Esophagus muscularis mucosa (tissue), 4 donors: ENCODE measurements around the gene CCDC87. TPM values are rescaled to one million over a fixed set of nuclear protein-coding genes. Genes with fewer than 3 reads are reported as not detected.
"Not testable (repeated sequence)": the region's sequence is repeated elsewhere in the genome, so short reads cannot be mapped to it uniquely, and the experiment has no call there.

Experiments used
- DNase-seq: peaks from one replicate; pipeline ENCODE4 v3.0.0-alpha.2; 2017; ENCODE audit errors: extremely low spot score
- H3K27ac ChIP-seq, 4 donors: fragments of 200-600 bp; sonication (generic); replicated peaks in 1 of 4; 1 replicate in 3 of 4; 2 replicates in 1 of 4; pipeline ENCODE4 v1.5.1; 2016 to 2019; ENCODE audit warnings: mild to moderate bottlenecking in 1 of 4
- H3K27me3 ChIP-seq, 4 donors: fragments of 200-600 bp; sonication (generic); one replicate each; pipeline versions ENCODE4 v1.5.1 to v1.6.0; 2016 to 2019
- H3K36me3 ChIP-seq, 4 donors: fragments of 200-600 bp; sonication (generic); one replicate each; pipeline ENCODE4 v1.5.1; 2016 to 2019
- H3K4me1 ChIP-seq, 4 donors: fragments of 200-600 bp; sonication (generic); one replicate each; pipeline ENCODE4 v1.5.1; 2016 to 2019
- H3K4me3 ChIP-seq, 4 donors: fragments of 200-600 bp; sonication (generic); 1 replicate in 2 of 4; 2 replicates in 2 of 4; pipeline ENCODE4 v1.5.1; 2016 to 2019; ENCODE audit warnings: mild to moderate bottlenecking in 4 of 4, moderate library complexity in 1 of 4
- H3K9me3 ChIP-seq, 4 donors: fragments of 200-600 bp; sonication (generic); 1 replicate in 3 of 4; 2 replicates in 1 of 4; pipeline ENCODE4 v1.5.1; 2016 to 2019
- CTCF ChIP-seq, 3 experiments: fragments of 200-600 bp in 2 of 3; fragments of 450-650 bp in 1 of 3; sonication (generic) in 2 of 3; IDR thresholded peaks; one replicate each; pipeline ENCODE4 v1.5.1; 2017 to 2019; ENCODE audit warnings: antibody characterized with exemption in 3 of 3, mild to moderate bottlenecking in 2 of 3, moderate library complexity in 1 of 3
- EP300 ChIP-seq: sonication (generic); formaldehyde crosslinking; IDR thresholded peaks from one replicate; pipeline ENCODE4 v1.6.1; 2017; ENCODE audit warnings: antibody characterized with exemption
- POLR2A ChIP-seq: fragments of 450-650 bp; IDR thresholded peaks from one replicate; pipeline ENCODE4 v1.6.1; 2017; ENCODE audit warnings: antibody characterized with exemption, moderate library complexity, mild to moderate bottlenecking, low read depth
- POLR2AphosphoS5 ChIP-seq, 2 donors: sonication (generic); formaldehyde crosslinking; IDR thresholded peaks; one replicate each; pipeline ENCODE4 v1.6.1; 2017; ENCODE audit warnings: antibody characterized with exemption in 2 of 2
- WGBS: methylation state at CpG from one replicate; pipeline ENCODE4 v1.1.5; 2018; 5-methylcytosine and 5-hydroxymethylcytosine counted together
- intact Hi-C: fragments of 100-400 bp; cut with DNase I; formaldehyde crosslinking; loops from one replicate; pipeline ENCODE4 v1.15.1; 2023
- total RNA-seq, 4 donors: library from RNA; depleted of rRNA; stranded (reverse); fragments of >200 nt; gene quantifications; one replicate each; pipeline versions ENCODE4 v1.1.0 to v1.2.1, GENCODE V29; 2016

CCDC87 gene, protein sequence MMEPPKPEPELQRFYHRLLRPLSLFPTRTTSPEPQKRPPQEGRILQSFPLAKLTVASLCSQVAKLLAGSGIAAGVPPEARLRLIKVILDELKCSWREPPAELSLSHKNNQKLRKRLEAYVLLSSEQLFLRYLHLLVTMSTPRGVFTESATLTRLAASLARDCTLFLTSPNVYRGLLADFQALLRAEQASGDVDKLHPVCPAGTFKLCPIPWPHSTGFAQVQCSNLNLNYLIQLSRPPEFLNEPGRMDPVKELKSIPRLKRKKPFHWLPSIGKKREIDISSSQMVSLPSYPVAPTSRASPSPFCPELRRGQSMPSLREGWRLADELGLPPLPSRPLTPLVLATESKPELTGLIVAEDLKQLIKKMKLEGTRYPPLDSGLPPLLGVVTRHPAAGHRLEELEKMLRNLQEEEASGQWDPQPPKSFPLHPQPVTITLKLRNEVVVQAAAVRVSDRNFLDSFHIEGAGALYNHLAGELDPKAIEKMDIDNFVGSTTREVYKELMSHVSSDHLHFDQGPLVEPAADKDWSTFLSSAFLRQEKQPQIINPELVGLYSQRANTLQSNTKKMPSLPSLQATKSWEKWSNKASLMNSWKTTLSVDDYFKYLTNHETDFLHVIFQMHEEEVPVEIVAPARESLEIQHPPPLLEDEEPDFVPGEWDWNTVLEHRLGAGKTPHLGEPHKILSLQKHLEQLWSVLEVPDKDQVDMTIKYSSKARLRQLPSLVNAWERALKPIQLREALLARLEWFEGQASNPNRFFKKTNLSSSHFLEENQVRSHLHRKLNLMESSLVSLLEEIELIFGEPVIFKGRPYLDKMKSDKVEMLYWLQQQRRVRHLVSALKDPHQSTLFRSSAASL
- under 1 TPM; 0.17 to 0.83 (median 0.46) TPM for total RNA-seq

DNA sequence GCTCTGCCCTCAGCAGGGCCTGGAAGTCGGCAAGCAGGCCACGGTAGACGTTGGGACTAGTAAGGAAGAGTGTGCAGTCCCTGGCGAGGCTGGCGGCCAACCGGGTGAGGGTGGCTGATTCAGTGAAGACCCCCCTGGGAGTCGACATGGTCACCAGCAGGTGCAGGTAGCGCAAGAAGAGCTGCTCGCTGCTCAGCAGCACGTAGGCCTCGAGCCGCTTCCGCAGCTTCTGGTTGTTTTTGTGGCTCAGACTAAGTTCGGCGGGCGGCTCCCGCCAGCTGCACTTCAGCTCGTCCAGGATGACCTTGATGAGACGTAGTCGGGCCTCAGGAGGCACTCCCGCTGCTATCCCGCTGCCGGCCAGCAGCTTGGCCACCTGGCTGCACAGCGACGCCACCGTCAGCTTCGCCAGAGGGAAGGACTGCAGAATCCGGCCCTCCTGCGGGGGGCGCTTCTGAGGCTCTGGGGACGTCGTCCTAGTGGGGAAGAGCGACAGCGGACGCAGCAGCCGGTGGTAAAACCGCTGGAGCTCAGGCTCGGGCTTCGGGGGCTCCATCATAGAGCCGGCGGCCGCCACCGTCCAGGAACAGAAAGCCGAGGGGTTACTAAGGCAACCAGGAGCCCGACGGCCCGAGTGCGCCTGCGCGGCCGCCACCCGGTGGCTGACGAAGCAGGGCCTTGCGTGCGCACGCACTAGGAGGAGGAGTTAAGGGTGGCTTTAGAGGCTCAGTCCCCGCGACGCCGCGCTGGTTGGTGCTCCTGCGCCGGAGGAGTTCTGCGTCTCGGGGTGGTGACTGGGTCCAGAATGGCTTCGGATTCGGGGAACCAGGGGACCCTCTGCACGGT, at the start of gene CCDC87, which contains the start of gene CCS:
CCDC87 (minus strand) TSS at position 607 of the 846 bp plus-strand sequence; CDS start at position 559, 48 bp downstream.
CCS (plus strand) TSS at position 729 of the 846 bp plus-strand sequence; CDS start at position 806, 77 bp downstream.
- intact Hi-C loops = loop anchor here (5.0 kb wide), 1 partner anchor 85 kb away; the partner anchor contains the start of gene RBM4B
- no peaks in the 10 kb centered on the region for H3K9me3 ChIP-seq
- peaks cover 26 to 52% (median 39%) of the 10 kb centered on the region in 4 donors for H3K4me1 ChIP-seq
- H3K4me3 ChIP-seq = peak within 1 kb of the TSS; percentile 60 to 78 (median 68)
- H3K27me3 ChIP-seq = no peaks in the 10 kb centered on the region
- peak; percentile 99 for DNase-seq
- 23% methylated on average over 28 of the region's 68 CpGs for WGBS
- TF ChIP-seq POLR2A (peak; percentile 74), CTCF (IDR thresholded peaks at IDR 0.05) (peak; percentile 70 to 77 (median 74)), EP300 (no peak), POLR2AphosphoS5 (IDR thresholded peaks at IDR 0.05) (peak; percentile 97 to 99)
- H3K36me3 ChIP-seq = no peaks in the 10 kb centered on the region
- peak within 1 kb of the TSS; percentile 78 to 86 (median 80) for H3K27ac ChIP-seq

- intact Hi-C loops = no loop called here
- H3K36me3 ChIP-seq = peaks cover 21 to 74% (median 47%) of the 10 kb centered on the region in 4 donors
- TF ChIP-seq EP300 (no peak), POLR2AphosphoS5 (IDR thresholded peaks at IDR 0.05) (no peak), CTCF (IDR thresholded peaks at IDR 0.05) (no peak), POLR2A (no peak)
- DNase-seq = no peak
- no peaks in the 10 kb centered on the region for H3K9me3 ChIP-seq
- peak overlapping the region; percentile 9 to 93 (median 64) for H3K27ac ChIP-seq
- WGBS = 15% methylated on average over 3 of the region's 3 CpGs
- peaks cover 85 to 90% (median 89%) of the 10 kb centered on the region in 4 donors for H3K4me1 ChIP-seq
- H3K27me3 ChIP-seq = no peaks in the 10 kb centered on the region
- peak overlapping the region; percentile 68 to 88 (median 80) for H3K4me3 ChIP-seq
Observed at GRCh38 chr11:66641834-66642233, 49.0 kb upstream of the CCDC87 start.

DNA sequence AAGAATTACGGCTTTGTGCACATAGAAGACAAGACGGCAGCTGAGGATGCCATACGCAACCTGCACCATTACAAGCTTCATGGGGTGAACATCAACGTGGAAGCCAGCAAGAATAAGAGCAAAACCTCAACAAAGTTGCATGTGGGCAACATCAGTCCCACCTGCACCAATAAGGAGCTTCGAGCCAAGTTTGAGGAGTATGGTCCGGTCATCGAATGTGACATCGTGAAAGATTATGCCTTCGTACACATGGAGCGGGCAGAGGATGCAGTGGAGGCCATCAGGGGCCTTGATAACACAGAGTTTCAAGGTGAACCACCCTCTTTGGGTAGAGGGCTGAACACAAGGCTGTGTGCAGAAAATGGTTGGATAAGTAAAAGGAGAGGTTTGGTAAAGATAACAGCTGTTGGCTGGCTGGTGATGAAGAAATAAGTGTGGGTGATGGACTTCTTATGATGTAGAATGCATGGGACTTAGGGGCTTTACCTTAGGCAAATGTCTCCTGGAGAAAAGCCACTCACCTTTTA, 47.0 kb upstream of the CCDC87 start:
- H3K4me1 ChIP-seq = peaks cover 69 to 84% (median 77%) of the 10 kb centered on the region in 4 donors
- H3K4me3 ChIP-seq = peak overlapping the region; percentile 68 to 88 (median 80)
- H3K27ac ChIP-seq = peak overlapping the region; percentile 89 to 93 (median 90)
- peaks cover 16 to 55% (median 34%) of the 10 kb centered on the region in 4 donors for H3K36me3 ChIP-seq
- H3K27me3 ChIP-seq, intact Hi-C loops, DNase-seq, H3K9me3 ChIP-seq: not testable (repeated sequence)
- 58% methylated on average over 10 of the region's 10 CpGs for WGBS

DNA sequence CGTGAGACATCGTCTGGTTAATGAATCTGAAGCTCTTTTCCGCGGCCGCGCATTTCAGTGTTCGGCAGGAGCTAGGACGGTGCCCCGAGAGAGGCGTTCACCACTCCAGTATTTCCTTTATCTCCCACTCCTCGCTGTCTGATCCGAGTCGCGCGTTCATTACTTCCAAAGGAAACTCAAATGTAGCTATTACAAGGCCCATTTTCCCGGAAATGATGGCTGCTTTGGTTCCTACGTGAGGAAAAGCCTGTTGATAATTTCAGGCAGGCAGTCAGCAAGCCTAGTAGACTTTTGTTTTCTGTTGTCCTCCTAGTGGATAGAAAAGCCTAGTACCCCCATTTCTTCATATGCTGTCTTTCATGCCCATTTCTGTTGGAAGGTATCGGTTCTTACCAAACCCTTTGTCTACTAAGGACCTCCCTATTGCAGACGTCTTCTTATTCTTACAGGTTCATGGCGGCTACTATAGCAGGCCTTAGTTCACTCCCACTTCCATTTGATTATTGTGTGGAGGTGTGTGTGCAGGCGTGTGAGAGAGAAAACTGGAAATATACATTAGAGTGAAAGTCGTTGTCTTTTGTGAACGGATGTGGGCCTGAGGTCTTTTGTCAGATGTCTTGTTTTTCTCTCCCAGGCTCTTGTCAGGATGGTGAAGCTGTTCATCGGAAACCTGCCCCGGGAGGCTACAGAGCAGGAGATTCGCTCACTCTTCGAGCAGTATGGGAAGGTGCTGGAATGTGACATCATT, 46.4 kb upstream of the CCDC87 start:
- TF ChIP-seq EP300 = no peak
- no peak for TF ChIP-seq POLR2AphosphoS5 (IDR thresholded peaks at IDR 0.05)
- no peak for TF ChIP-seq POLR2A
- TF ChIP-seq CTCF (IDR thresholded peaks at IDR 0.05) = no peak
- H3K4me3 ChIP-seq = peak overlapping the region; percentile 68 to 88 (median 80)
- DNase-seq = no peak
- peaks cover 16 to 49% (median 31%) of the 10 kb centered on the region in 4 donors for H3K36me3 ChIP-seq
- peak overlapping the region; percentile 89 to 93 (median 90) for H3K27ac ChIP-seq
- intact Hi-C loops = no loop called here
- H3K9me3 ChIP-seq = no peaks in the 10 kb centered on the region
- no peaks in the 10 kb centered on the region for H3K27me3 ChIP-seq
- peaks cover 63 to 84% (median 70%) of the 10 kb centered on the region in 4 donors for H3K4me1 ChIP-seq
- 4% methylated on average over 21 of the region's 27 CpGs for WGBS
